GM12878 (cell line): ENCODE data around the gene ZNF45. TPM values are rescaled to one million over a fixed set of nuclear protein-coding genes. Genes with fewer than 3 reads are reported as not detected.

Source experiments
- ATAC-seq: fragments of 200-7000 bp; cut with Tn5 transposase; 3 replicates; pipeline ENCODE4 v1.9.1; 2020; ENCODE audit warnings: mild to moderate bottlenecking, moderate library complexity
- BruUV-seq: library from RNA; stranded (reverse); fragments of 400-500 nt; replicated peaks from 2 replicates; lab custom pipeline; 2021; lab: Mats Ljungman, UMichigan
- CTCF ChIA-PET: fragments of 300-600 bp; sonication (Branson Sonifier 250); formaldehyde crosslinking; extraction: SDS; loops from one replicate; lab custom pipeline; 2021; ENCODE audit warnings: inconsistent platforms; lab: Yijun Ruan, JAX
- POLR2A ChIA-PET: fragments of 350-600 bp; formaldehyde crosslinking; extraction: SDS; loops from one replicate; lab custom pipeline; 2021; ENCODE audit warnings: inconsistent platforms; lab: Charles Lee
- RAD21 ChIA-PET: fragments of 300-600 bp; sonication (Branson Sonifier 250); formaldehyde crosslinking; loops from one replicate; lab custom pipeline; 2023; ENCODE audit warnings: antibody characterized with exemption; ENCODE audit not compliant: unreplicated experiment; lab: Charles Lee
- SMC1A ChIA-PET: fragments of 300-600 bp; sonication (Branson Sonifier 250); formaldehyde crosslinking; loops from one replicate; lab custom pipeline; 2023; ENCODE audit not compliant: unreplicated experiment, uncharacterized antibody; lab: Charles Lee
- DNase-seq: peaks from one replicate; pipeline ENCODE4 v3.0.0-alpha.2; 2011; ENCODE audit warnings: low read depth, low spot score
- FAIRE-seq: peaks from 3 replicates; lab custom pipeline; 2011; peaks lifted over from hg19 to GRCh38; lab: Jason Lieb, UNC
- H2AFZ ChIP-seq: 2 replicates; pipeline ENCODE4 v1.6.0; 2011; ENCODE audit warnings: low read depth, low read length, control low read depth; ENCODE audit not compliant: control insufficient read depth
- H3K27ac ChIP-seq: 2 replicates; pipeline ENCODE4 v1.5.1; 2011; ENCODE audit warnings: control low read depth; ENCODE audit not compliant: control insufficient read depth, insufficient read depth
- H3K27me3 ChIP-seq, 2 experiments: replicated peaks in 1 of 2; 2 replicates each; pipeline versions ENCODE4 v1.6.0 to v1.6.1; 2011; ENCODE audit warnings: low read length in 1 of 2; ENCODE audit not compliant: control insufficient read depth in 2 of 2, insufficient read depth in 2 of 2
- H3K36me3 ChIP-seq, 2 experiments: 2 replicates each; pipeline ENCODE4 v1.5.1; 2011; ENCODE audit warnings: low read length in 1 of 2; ENCODE audit not compliant: control insufficient read depth in 2 of 2, insufficient read depth in 2 of 2
- H3K4me1 ChIP-seq: 2 replicates; pipeline ENCODE4 v1.6.1; 2011; ENCODE audit warnings: mild to moderate bottlenecking, low read length, moderate library complexity, mixed read lengths; ENCODE audit not compliant: control insufficient read depth, insufficient read depth
- H3K4me2 ChIP-seq: 2 replicates; pipeline ENCODE4 v1.6.0; 2011; ENCODE audit warnings: control low read depth; ENCODE audit not compliant: control insufficient read depth, insufficient read depth
- H3K4me3 ChIP-seq: fragments of 200-600 bp; sonication (generic); 2 replicates; pipeline ENCODE4 v1.5.1; 2016
- H3K79me2 ChIP-seq: 2 replicates; pipeline ENCODE4 v1.6.0; 2011; ENCODE audit warnings: low read length; ENCODE audit not compliant: control insufficient read depth, insufficient read depth
- H3K9ac ChIP-seq: 2 replicates; pipeline ENCODE4 v1.8.0; 2011; ENCODE audit warnings: low read length, control low read depth, mixed read lengths; ENCODE audit not compliant: control insufficient read depth, insufficient read depth
- H3K9me3 ChIP-seq: replicated peaks from 3 replicates; pipeline ENCODE4 v1.5.1; 2011; ENCODE audit warnings: mild to moderate bottlenecking, low read length; ENCODE audit not compliant: control insufficient read depth, insufficient read depth
- H4K20me1 ChIP-seq: 2 replicates; pipeline ENCODE4 v1.6.0; 2011; ENCODE audit not compliant: control insufficient read depth, insufficient read depth
- CREM ChIP-seq: IDR thresholded peaks from 2 replicates; pipeline ENCODE4 v1.6.1; 2014; ENCODE audit warnings: antibody characterized with exemption, low read depth
- JUNB ChIP-seq: IDR thresholded peaks from 2 replicates; pipeline ENCODE4 v1.6.1; 2016; ENCODE audit warnings: antibody characterized with exemption, mild to moderate bottlenecking
- JUND ChIP-seq: IDR thresholded peaks from 2 replicates; pipeline ENCODE4 v1.6.1; 2012; ENCODE audit warnings: low read depth, mild to moderate bottlenecking, low read length, improper control_type of control experiment, moderate library complexity
- KDM1A ChIP-seq: fragments of 200-600 bp; sonication (generic); IDR thresholded peaks from 2 replicates; pipeline ENCODE4 v1.6.1; 2016; ENCODE audit warnings: borderline replicate concordance
- MEF2B ChIP-seq: fragments of 450-650 bp; IDR thresholded peaks from 2 replicates; pipeline ENCODE4 v1.6.1; 2018; ENCODE audit warnings: mild to moderate bottlenecking, moderate library complexity; ENCODE audit not compliant: partially characterized antibody, poor library complexity, severe bottlenecking
- SMAD5 ChIP-seq: IDR thresholded peaks from 2 replicates; pipeline ENCODE4 v1.6.1; 2016; ENCODE audit warnings: antibody characterized with exemption, low read depth
- SPI1 ChIP-seq: IDR thresholded peaks from 2 replicates; pipeline ENCODE4 v1.6.1; 2011; ENCODE audit warnings: low read depth, mild to moderate bottlenecking, low read length, moderate library complexity, borderline replicate concordance; ENCODE audit not compliant: insufficient read depth
- ZBED1 ChIP-seq: IDR thresholded peaks from 2 replicates; pipeline ENCODE4 v1.6.1; 2016; ENCODE audit warnings: borderline replicate concordance
- ZSCAN29 ChIP-seq: fragments of 450-650 bp; IDR thresholded peaks from 2 replicates; pipeline ENCODE4 v1.6.1; 2017; ENCODE audit warnings: mild to moderate bottlenecking, moderate library complexity
- WGBS: methylation state at CpG from one replicate; pipeline ENCODE4 v1.1.6; 2016; ENCODE audit warnings: low lambda C conversion rate; ENCODE audit not compliant: insufficient replicate concordance, insufficient coverage; ENCODE audit errors: missing lambda C conversion rate; 5-methylcytosine and 5-hydroxymethylcytosine counted together
- in situ Hi-C: fragments of 300-500 bp; cut with MboI; formaldehyde crosslinking; loops from 9 replicates; pipeline ENCODE4 v1.14.3; 2018; ENCODE audit warnings: mixed read lengths
- intact Hi-C: fragments of 100-400 bp; cut with micrococcal nuclease; formaldehyde crosslinking; loops from one replicate; pipeline ENCODE4 v1.14.2; 2022; ENCODE audit not compliant: unreplicated experiment
- polyA plus RNA-seq, 11 experiments: library from polyadenylated mRNA; depleted of rRNA in 4 of 11; unstranded in 6 of 11; stranded (reverse) in 5 of 11; fragments of >200 nt; fragmentation: Nextera tagmentation in 4 of 11; fragmentation: Illumina TruSeq in 1 of 11; extraction: Ambion mirVana in 4 of 11; extraction: Trizol in 1 of 11; gene quantifications; 1 replicate in 1 of 11; 2 replicates in 10 of 11; pipeline versions ENCODE4 v1.2.1 to v1.2.3, GENCODE V29; 2011 to 2016; ENCODE audit warnings: inconsistent platforms in 2 of 11, missing spikeins in 2 of 11, low read depth in 1 of 11
- total RNA-seq, 4 experiments: library from RNA; depleted of rRNA in 3 of 4; stranded (reverse); fragments of >200 nt in 3 of 4; fragmentation: Illumina TruSeq in 1 of 4; extraction: Trizol in 1 of 4; gene quantifications; 2 replicates each; pipeline versions ENCODE4 v1.2.1 to v1.2.3, GENCODE V29; 2013 to 2021
- TF ChIP-seq, protein P1 (sequence below): IDR thresholded peaks from 2 replicates; pipeline ENCODE4 v1.6.1; 2011; ENCODE audit warnings: low read depth, low read length, improper control_type of control experiment, borderline replicate concordance
- TF ChIP-seq, protein P2 (sequence below): fragments of 450-650 bp; IDR thresholded peaks from 2 replicates; pipeline ENCODE4 v1.6.1; 2017; ENCODE audit warnings: mild to moderate bottlenecking
- TF ChIP-seq, protein P3 (sequence below): fragments of 450-650 bp; IDR thresholded peaks from 2 replicates; pipeline ENCODE4 v1.6.1; 2018; ENCODE audit warnings: mild to moderate bottlenecking, low read depth, moderate library complexity; ENCODE audit not compliant: partially characterized antibody
- TF ChIP-seq, protein P4 (sequence below): fragments of 450-650 bp; formaldehyde crosslinking; IDR thresholded peaks from 2 replicates; pipeline ENCODE4 v1.5.0; 2022; ENCODE audit warnings: mild to moderate bottlenecking, missing genetic modification characterization

Gene ZNF45
- total and polyA plus RNA-seq, 10 of the 15 experiments (the other 5 are each of a cell fraction or from before 2014, with no cell fraction given): 4.2 to 23.1 (median 15.9) TPM

DNA sequence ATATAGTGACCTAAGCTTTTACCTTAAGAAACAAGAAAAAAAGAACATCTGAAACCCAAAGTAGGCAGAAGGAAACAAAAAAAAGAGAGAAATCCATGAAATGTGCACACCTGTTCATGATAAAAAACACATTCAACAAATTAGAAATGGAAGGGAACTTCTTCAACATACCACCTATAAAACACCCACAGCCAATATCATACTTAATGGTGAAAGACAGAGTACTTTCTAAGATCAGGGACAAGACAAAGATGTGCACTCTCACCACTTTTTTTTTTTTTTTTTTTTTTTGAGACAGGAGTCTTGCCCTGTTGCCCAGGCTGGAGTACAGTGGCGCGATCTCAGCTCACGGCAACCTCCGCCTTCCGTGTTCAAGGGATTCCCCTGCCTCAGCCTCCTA, 29.2 kb downstream of the ZNF45 start:
- CTCF ChIA-PET: interaction anchor here (0.6 kb wide), 1 partner anchor 158 kb away, joined by 3 read pairs; no protein-coding TSS in a partner anchor
- Histone ChIP-seq H3K36me3 (no peaks in the 10 kb centered on the region), H3K4me2 (no peak overlapping the region), H3K4me3 (no peak overlapping the region), H3K9me3 (peaks cover 2% of the 10 kb centered on the region), H3K4me1 (peaks cover 7% of the 10 kb centered on the region; the same call in 1 of the 2 replicates), H3K79me2 (no peaks in the 10 kb centered on the region), H2AFZ (no peak overlapping the region), H3K9ac (no peak overlapping the region), H3K27me3 (no peaks in the 10 kb centered on the region), H3K27ac (no peak overlapping the region), H4K20me1 (no peaks in the 10 kb centered on the region)
- SMC1A ChIA-PET: no interaction called here
- POLR2A ChIA-PET: interaction anchor here (0.6 kb wide), 1 partner anchor 161 kb away, joined by 6 read pairs; no protein-coding TSS in a partner anchor
- intact Hi-C loops (no loop called here), in situ Hi-C loops (no loop called here)
- WGBS: no CpG with 5 or more reads among the region's 5 CpGs
- no peak for FAIRE-seq
- DNase-seq: no peak
- ATAC-seq: no peak
- RAD21 ChIA-PET: no interaction called here
- BruUV-seq: no TSS peak
- TF ChIP-seq, protein P1, sequence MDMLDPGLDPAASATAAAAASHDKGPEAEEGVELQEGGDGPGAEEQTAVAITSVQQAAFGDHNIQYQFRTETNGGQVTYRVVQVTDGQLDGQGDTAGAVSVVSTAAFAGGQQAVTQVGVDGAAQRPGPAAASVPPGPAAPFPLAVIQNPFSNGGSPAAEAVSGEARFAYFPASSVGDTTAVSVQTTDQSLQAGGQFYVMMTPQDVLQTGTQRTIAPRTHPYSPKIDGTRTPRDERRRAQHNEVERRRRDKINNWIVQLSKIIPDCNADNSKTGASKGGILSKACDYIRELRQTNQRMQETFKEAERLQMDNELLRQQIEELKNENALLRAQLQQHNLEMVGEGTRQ: no peak
- TF ChIP-seq, protein P2, sequence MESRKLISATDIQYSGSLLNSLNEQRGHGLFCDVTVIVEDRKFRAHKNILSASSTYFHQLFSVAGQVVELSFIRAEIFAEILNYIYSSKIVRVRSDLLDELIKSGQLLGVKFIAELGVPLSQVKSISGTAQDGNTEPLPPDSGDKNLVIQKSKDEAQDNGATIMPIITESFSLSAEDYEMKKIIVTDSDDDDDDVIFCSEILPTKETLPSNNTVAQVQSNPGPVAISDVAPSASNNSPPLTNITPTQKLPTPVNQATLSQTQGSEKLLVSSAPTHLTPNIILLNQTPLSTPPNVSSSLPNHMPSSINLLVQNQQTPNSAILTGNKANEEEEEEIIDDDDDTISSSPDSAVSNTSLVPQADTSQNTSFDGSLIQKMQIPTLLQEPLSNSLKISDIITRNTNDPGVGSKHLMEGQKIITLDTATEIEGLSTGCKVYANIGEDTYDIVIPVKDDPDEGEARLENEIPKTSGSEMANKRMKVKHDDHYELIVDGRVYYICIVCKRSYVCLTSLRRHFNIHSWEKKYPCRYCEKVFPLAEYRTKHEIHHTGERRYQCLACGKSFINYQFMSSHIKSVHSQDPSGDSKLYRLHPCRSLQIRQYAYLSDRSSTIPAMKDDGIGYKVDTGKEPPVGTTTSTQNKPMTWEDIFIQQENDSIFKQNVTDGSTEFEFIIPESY: no peak
- TF ChIP-seq JUNB: no peak
- TF ChIP-seq JUND: no peak
- TF ChIP-seq MEF2B: no peak
- TF ChIP-seq, protein P3, sequence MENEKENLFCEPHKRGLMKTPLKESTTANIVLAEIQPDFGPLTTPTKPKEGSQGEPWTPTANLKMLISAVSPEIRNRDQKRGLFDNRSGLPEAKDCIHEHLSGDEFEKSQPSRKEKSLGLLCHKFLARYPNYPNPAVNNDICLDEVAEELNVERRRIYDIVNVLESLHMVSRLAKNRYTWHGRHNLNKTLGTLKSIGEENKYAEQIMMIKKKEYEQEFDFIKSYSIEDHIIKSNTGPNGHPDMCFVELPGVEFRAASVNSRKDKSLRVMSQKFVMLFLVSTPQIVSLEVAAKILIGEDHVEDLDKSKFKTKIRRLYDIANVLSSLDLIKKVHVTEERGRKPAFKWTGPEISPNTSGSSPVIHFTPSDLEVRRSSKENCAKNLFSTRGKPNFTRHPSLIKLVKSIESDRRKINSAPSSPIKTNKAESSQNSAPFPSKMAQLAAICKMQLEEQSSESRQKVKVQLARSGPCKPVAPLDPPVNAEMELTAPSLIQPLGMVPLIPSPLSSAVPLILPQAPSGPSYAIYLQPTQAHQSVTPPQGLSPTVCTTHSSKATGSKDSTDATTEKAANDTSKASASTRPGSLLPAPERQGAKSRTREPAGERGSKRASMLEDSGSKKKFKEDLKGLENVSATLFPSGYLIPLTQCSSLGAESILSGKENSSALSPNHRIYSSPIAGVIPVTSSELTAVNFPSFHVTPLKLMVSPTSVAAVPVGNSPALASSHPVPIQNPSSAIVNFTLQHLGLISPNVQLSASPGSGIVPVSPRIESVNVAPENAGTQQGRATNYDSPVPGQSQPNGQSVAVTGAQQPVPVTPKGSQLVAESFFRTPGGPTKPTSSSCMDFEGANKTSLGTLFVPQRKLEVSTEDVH: no peak
- no peak for TF ChIP-seq SPI1
- TF ChIP-seq, protein P4, sequence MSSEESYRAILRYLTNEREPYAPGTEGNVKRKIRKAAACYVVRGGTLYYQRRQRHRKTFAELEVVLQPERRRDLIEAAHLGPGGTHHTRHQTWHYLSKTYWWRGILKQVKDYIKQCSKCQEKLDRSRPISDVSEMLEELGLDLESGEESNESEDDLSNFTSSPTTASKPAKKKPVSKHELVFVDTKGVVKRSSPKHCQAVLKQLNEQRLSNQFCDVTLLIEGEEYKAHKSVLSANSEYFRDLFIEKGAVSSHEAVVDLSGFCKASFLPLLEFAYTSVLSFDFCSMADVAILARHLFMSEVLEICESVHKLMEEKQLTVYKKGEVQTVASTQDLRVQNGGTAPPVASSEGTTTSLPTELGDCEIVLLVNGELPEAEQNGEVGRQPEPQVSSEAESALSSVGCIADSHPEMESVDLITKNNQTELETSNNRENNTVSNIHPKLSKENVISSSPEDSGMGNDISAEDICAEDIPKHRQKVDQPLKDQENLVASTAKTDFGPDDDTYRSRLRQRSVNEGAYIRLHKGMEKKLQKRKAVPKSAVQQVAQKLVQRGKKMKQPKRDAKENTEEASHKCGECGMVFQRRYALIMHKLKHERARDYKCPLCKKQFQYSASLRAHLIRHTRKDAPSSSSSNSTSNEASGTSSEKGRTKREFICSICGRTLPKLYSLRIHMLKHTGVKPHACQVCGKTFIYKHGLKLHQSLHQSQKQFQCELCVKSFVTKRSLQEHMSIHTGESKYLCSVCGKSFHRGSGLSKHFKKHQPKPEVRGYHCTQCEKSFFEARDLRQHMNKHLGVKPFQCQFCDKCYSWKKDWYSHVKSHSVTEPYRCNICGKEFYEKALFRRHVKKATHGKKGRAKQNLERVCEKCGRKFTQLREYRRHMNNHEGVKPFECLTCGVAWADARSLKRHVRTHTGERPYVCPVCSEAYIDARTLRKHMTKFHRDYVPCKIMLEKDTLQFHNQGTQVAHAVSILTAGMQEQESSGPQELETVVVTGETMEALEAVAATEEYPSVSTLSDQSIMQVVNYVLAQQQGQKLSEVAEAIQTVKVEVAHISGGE (CRISPR knock-in tag): no peak
- TF ChIP-seq CREM: no peak
- no peak for TF ChIP-seq ZSCAN29
- no peak for TF ChIP-seq ZBED1
- TF ChIP-seq KDM1A: no peak
- no peak for TF ChIP-seq SMAD5
